ENCODE results near the gene PVR. TPM values are rescaled to one million over a fixed set of nuclear protein-coding genes. Genes with fewer than 3 reads are reported as not detected.

Gene PVR
- total and polyA plus RNA-seq, 9 of the 15 experiments (the other 6 are each of a cell fraction or from before 2014, with no cell fraction given), result 0.89 to 14.5 (median 9.8) TPM

DNA sequence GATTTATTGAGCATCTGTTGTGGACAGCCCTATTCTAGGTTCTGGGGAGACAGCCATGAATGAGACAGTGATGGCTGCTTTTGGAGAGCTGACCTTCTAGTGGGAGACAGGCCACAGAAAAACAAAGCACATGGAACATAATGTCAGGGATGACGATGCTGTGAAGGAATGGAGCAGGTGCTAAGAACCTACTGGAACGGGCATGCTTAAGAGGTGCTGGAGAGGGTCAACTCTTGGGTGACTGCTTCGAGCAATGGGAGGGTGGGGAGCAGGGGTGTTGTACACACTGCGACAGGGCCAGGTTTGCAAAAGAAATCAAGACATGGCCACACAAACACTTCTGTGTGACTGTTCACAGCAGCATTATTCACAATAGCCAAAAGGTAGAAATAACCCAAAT lies 43.2 kb downstream of the PVR start:
- Histone ChIP-seq H4K20me1 (replicated peaks; ENCODE audit: control insufficient read depth, insufficient read depth, low read length) (no peaks in the 10 kb centered on the region; the same call in 1 of the 2 replicates), H3K27ac (ENCODE audit: extremely low read depth, low read depth, low read length) (no peak overlapping the region), H3K9me1 (ENCODE audit: control insufficient read depth, insufficient read depth, low read length) (no peaks in the 10 kb centered on the region), H3K9me3 (replicated peaks; ENCODE audit: control insufficient read depth, insufficient read depth, low read depth, low read length) (no peaks in the 10 kb centered on the region), H3K79me2 (ENCODE audit: control insufficient read depth, insufficient read depth, low read length) (no peaks in the 10 kb centered on the region), H3K4me3 (no peak overlapping the region), H2AFZ (ENCODE audit: low read depth, low read length) (no peak overlapping the region), H3K4me2 (ENCODE audit: insufficient read depth, low read length) (no peak overlapping the region), H3K36me3 (ENCODE audit: control insufficient read depth, insufficient read depth, low read length) (no peaks in the 10 kb centered on the region), H3K9ac (ENCODE audit: insufficient read depth in 1 of 2, low read depth in 2 of 2, low read length in 2 of 2) (no peak overlapping the region), H3K27me3 (ENCODE audit: control insufficient read depth in 2 of 2, insufficient read depth in 2 of 2, low read length in 2 of 2) (no peaks in the 10 kb centered on the region), H3K4me1 (replicated peaks in 1 of 2; ENCODE audit: control insufficient read depth in 2 of 2, insufficient read depth in 2 of 2, low read length in 2 of 2) (peaks cover 10 to 25% of the 10 kb centered on the region in 2 experiments)
- ATAC-seq, result no peak
- intact Hi-C loops (cut with micrococcal nuclease), result loop anchor here (10.0 kb wide), 1 partner anchor 112 kb away; no protein-coding TSS in a partner anchor
- ChIA-PET POLR2A (no interaction called here), CTCF (ENCODE audit: low intra/inter-chr PET ratio) (no interaction called here)
- BruUV-seq (replicated peaks), result no TSS peak
- DNase-seq (ENCODE audit: extremely low read depth in 1 of 4, low spot score in 3 of 4), result no peak
- FAIRE-seq, result no peak
- WGBS (ENCODE audit: insufficient coverage, low coverage, missing lambda C conversion rate), result 56% methylated on average over 4 of the region's 4 CpGs
- in situ Hi-C loops (cut with MboI), result no loop called here
- no peak for TF ChIP-seq TCF7L2 (IDR thresholded peaks at IDR 0.05; ENCODE audit: low read depth, low read length)
- TF ChIP-seq, protein P1, sequence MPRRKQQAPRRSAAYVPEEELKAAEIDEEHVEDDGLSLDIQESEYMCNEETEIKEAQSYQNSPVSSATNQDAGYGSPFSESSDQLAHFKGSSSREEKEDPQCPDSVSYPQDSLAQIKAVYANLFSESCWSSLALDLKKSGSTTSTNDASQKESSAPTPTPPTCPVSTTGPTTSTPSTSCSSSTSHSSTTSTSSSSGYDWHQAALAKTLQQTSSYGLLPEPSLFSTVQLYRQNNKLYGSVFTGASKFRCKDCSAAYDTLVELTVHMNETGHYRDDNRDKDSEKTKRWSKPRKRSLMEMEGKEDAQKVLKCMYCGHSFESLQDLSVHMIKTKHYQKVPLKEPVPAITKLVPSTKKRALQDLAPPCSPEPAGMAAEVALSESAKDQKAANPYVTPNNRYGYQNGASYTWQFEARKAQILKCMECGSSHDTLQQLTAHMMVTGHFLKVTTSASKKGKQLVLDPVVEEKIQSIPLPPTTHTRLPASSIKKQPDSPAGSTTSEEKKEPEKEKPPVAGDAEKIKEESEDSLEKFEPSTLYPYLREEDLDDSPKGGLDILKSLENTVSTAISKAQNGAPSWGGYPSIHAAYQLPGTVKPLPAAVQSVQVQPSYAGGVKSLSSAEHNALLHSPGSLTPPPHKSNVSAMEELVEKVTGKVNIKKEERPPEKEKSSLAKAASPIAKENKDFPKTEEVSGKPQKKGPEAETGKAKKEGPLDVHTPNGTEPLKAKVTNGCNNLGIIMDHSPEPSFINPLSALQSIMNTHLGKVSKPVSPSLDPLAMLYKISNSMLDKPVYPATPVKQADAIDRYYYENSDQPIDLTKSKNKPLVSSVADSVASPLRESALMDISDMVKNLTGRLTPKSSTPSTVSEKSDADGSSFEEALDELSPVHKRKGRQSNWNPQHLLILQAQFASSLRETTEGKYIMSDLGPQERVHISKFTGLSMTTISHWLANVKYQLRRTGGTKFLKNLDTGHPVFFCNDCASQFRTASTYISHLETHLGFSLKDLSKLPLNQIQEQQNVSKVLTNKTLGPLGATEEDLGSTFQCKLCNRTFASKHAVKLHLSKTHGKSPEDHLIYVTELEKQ (CRISPR knock-in tag; IDR thresholded peaks at IDR 0.05), result no peak
- TF ChIP-seq HLTF (IDR thresholded peaks at IDR 0.05), result no peak
- no peak for TF ChIP-seq POLR2G (IDR thresholded peaks at IDR 0.05; ENCODE audit: low read depth, low read length)
- no peak for TF ChIP-seq TCF3 (CRISPR knock-in tag; IDR thresholded peaks at IDR 0.05)
- TF ChIP-seq, protein P2, sequence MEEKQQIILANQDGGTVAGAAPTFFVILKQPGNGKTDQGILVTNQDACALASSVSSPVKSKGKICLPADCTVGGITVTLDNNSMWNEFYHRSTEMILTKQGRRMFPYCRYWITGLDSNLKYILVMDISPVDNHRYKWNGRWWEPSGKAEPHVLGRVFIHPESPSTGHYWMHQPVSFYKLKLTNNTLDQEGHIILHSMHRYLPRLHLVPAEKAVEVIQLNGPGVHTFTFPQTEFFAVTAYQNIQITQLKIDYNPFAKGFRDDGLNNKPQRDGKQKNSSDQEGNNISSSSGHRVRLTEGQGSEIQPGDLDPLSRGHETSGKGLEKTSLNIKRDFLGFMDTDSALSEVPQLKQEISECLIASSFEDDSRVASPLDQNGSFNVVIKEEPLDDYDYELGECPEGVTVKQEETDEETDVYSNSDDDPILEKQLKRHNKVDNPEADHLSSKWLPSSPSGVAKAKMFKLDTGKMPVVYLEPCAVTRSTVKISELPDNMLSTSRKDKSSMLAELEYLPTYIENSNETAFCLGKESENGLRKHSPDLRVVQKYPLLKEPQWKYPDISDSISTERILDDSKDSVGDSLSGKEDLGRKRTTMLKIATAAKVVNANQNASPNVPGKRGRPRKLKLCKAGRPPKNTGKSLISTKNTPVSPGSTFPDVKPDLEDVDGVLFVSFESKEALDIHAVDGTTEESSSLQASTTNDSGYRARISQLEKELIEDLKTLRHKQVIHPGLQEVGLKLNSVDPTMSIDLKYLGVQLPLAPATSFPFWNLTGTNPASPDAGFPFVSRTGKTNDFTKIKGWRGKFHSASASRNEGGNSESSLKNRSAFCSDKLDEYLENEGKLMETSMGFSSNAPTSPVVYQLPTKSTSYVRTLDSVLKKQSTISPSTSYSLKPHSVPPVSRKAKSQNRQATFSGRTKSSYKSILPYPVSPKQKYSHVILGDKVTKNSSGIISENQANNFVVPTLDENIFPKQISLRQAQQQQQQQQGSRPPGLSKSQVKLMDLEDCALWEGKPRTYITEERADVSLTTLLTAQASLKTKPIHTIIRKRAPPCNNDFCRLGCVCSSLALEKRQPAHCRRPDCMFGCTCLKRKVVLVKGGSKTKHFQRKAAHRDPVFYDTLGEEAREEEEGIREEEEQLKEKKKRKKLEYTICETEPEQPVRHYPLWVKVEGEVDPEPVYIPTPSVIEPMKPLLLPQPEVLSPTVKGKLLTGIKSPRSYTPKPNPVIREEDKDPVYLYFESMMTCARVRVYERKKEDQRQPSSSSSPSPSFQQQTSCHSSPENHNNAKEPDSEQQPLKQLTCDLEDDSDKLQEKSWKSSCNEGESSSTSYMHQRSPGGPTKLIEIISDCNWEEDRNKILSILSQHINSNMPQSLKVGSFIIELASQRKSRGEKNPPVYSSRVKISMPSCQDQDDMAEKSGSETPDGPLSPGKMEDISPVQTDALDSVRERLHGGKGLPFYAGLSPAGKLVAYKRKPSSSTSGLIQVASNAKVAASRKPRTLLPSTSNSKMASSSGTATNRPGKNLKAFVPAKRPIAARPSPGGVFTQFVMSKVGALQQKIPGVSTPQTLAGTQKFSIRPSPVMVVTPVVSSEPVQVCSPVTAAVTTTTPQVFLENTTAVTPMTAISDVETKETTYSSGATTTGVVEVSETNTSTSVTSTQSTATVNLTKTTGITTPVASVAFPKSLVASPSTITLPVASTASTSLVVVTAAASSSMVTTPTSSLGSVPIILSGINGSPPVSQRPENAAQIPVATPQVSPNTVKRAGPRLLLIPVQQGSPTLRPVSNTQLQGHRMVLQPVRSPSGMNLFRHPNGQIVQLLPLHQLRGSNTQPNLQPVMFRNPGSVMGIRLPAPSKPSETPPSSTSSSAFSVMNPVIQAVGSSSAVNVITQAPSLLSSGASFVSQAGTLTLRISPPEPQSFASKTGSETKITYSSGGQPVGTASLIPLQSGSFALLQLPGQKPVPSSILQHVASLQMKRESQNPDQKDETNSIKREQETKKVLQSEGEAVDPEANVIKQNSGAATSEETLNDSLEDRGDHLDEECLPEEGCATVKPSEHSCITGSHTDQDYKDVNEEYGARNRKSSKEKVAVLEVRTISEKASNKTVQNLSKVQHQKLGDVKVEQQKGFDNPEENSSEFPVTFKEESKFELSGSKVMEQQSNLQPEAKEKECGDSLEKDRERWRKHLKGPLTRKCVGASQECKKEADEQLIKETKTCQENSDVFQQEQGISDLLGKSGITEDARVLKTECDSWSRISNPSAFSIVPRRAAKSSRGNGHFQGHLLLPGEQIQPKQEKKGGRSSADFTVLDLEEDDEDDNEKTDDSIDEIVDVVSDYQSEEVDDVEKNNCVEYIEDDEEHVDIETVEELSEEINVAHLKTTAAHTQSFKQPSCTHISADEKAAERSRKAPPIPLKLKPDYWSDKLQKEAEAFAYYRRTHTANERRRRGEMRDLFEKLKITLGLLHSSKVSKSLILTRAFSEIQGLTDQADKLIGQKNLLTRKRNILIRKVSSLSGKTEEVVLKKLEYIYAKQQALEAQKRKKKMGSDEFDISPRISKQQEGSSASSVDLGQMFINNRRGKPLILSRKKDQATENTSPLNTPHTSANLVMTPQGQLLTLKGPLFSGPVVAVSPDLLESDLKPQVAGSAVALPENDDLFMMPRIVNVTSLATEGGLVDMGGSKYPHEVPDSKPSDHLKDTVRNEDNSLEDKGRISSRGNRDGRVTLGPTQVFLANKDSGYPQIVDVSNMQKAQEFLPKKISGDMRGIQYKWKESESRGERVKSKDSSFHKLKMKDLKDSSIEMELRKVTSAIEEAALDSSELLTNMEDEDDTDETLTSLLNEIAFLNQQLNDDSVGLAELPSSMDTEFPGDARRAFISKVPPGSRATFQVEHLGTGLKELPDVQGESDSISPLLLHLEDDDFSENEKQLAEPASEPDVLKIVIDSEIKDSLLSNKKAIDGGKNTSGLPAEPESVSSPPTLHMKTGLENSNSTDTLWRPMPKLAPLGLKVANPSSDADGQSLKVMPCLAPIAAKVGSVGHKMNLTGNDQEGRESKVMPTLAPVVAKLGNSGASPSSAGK (IDR thresholded peaks at IDR 0.05), result no peak
- no peak for TF ChIP-seq ZNF184 (CRISPR knock-in tag; IDR thresholded peaks at IDR 0.05)
- TF ChIP-seq SNIP1 (IDR thresholded peaks at IDR 0.05; ENCODE audit: low read depth), result no peak
- no peak for TF ChIP-seq RUNX1 (IDR thresholded peaks at IDR 0.05; ENCODE audit: low read depth)
